ENCODE results near the gene TSNAXIP1. TPM values are rescaled to one million over a fixed set of nuclear protein-coding genes. Genes with fewer than 3 reads are reported as not detected.

The TSNAXIP1 gene
- total and polyA plus RNA-seq, 2 experiments from 2014 or later = 3.1 to 5.8 TPM

DNA sequence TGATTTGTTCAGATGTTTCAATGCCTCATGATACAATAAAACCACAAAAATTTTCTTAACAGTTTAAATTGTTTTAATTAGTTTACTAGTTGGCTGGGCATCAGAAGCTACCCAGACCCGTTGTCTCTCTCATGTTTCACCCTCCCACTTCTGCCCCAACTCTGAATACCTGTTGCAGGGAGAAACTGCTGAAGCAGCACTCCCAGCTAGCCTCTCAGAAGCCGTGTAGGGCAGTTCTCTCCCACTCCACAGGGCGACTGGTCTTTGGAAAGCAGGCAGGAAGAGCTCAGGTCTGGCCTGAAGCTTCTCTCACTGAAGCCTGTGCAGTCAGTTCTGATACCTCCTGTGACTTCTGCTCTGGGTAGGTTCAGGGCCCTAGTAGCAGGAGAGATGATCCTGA lies 64.6 kb downstream of the TSNAXIP1 start:
- DNase-seq (ENCODE audit: low spot score) = no peak
- peaks cover 50% of the 10 kb centered on the region for H3K79me2 ChIP-seq
- H3K4me1 ChIP-seq (ENCODE audit: insufficient read depth) = peaks cover 10% of the 10 kb centered on the region

DNA sequence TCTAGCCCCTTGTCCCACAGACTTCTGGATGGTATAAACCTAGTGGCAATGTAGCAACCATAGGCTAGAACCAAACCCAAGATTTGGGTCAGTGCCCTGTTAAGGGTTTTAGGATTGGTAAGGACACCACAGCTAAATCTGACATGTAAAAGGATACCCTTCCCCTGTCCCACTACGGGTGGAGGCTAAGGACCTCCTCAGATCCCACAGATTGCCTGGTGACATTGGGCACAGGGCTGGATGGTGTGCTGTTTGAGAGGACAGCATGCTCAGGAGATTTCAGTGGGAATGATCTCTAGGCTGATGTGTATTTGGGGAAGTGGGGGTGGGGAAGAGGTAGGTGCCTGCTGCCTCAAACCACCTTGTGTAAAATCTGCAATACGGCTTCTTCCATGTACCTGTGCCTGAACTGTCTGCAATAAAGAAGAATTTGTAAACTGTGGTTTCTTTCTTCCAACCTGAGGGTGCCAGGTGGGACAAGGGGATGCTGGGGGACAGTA lies 65.5 kb downstream of the TSNAXIP1 start:
- DNase-seq (ENCODE audit: low spot score) = no peak
- 59% methylated on average over 2 of the region's 2 CpGs for WGBS (ENCODE audit: low lambda C conversion rate, missing lambda C conversion rate)
- no peaks in the 10 kb centered on the region for H3K27me3 ChIP-seq
- peaks cover 10% of the 10 kb centered on the region for H3K4me1 ChIP-seq (ENCODE audit: insufficient read depth)
- peaks cover 21% of the 10 kb centered on the region for H4K20me1 ChIP-seq (ENCODE audit: insufficient read depth, poor library complexity, severe bottlenecking)
- peak overlapping the region; percentile 95 for H2AFZ ChIP-seq
- H3K9me2 ChIP-seq (replicated peaks; ENCODE audit: insufficient read depth) = no peaks in the 10 kb centered on the region
- H3K4me3 ChIP-seq = no peak overlapping the region
- no peaks in the 10 kb centered on the region for H3K9me3 ChIP-seq (ENCODE audit: low read depth)
- peak overlapping the region; percentile 88 for H3K27ac ChIP-seq
- H3K4me2 ChIP-seq = peak overlapping the region; percentile 86
- TF ChIP-seq EZH2 (IDR thresholded peaks at IDR 0.05; ENCODE audit: borderline replicate concordance) (no peak), EZH2phosphoT487 (IDR thresholded peaks at IDR 0.05; ENCODE audit: low read depth, severe bottlenecking, unreplicated experiment) (no peak)
- TF ChIP-seq, protein P1, sequence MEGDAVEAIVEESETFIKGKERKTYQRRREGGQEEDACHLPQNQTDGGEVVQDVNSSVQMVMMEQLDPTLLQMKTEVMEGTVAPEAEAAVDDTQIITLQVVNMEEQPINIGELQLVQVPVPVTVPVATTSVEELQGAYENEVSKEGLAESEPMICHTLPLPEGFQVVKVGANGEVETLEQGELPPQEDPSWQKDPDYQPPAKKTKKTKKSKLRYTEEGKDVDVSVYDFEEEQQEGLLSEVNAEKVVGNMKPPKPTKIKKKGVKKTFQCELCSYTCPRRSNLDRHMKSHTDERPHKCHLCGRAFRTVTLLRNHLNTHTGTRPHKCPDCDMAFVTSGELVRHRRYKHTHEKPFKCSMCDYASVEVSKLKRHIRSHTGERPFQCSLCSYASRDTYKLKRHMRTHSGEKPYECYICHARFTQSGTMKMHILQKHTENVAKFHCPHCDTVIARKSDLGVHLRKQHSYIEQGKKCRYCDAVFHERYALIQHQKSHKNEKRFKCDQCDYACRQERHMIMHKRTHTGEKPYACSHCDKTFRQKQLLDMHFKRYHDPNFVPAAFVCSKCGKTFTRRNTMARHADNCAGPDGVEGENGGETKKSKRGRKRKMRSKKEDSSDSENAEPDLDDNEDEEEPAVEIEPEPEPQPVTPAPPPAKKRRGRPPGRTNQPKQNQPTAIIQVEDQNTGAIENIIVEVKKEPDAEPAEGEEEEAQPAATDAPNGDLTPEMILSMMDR (IDR thresholded peaks at IDR 0.05; ENCODE audit: poor library complexity) = no peak
- H3K79me2 ChIP-seq = peaks cover 49% of the 10 kb centered on the region
- H3K36me3 ChIP-seq (replicated peaks; ENCODE audit: insufficient read depth, low read depth) = no peaks in the 10 kb centered on the region

More for the DNA sequence above, 64.6 kb downstream of the TSNAXIP1 start:
- H4K20me1 ChIP-seq (ENCODE audit: insufficient read depth, poor library complexity, severe bottlenecking) = peaks cover 21% of the 10 kb centered on the region
- H3K27me3 ChIP-seq = no peaks in the 10 kb centered on the region
- H3K9me2 ChIP-seq (replicated peaks; ENCODE audit: insufficient read depth) = no peaks in the 10 kb centered on the region
- H3K4me2 ChIP-seq = no peak overlapping the region
- no peak overlapping the region for H2AFZ ChIP-seq
- H3K27ac ChIP-seq = no peak overlapping the region
- H3K9me3 ChIP-seq (ENCODE audit: low read depth) = no peaks in the 10 kb centered on the region
- TF ChIP-seq EZH2phosphoT487 (IDR thresholded peaks at IDR 0.05; ENCODE audit: low read depth, severe bottlenecking, unreplicated experiment) = no peak
- no peak for TF ChIP-seq EZH2 (IDR thresholded peaks at IDR 0.05; ENCODE audit: borderline replicate concordance)
- TF ChIP-seq, protein P1 (IDR thresholded peaks at IDR 0.05; ENCODE audit: poor library complexity) = no peak
- no peaks in the 10 kb centered on the region for H3K36me3 ChIP-seq (replicated peaks; ENCODE audit: insufficient read depth, low read depth)
- H3K4me3 ChIP-seq = no peak overlapping the region
- WGBS (ENCODE audit: low lambda C conversion rate, missing lambda C conversion rate) = 79% methylated on average over 3 of the region's 3 CpGs

DNA sequence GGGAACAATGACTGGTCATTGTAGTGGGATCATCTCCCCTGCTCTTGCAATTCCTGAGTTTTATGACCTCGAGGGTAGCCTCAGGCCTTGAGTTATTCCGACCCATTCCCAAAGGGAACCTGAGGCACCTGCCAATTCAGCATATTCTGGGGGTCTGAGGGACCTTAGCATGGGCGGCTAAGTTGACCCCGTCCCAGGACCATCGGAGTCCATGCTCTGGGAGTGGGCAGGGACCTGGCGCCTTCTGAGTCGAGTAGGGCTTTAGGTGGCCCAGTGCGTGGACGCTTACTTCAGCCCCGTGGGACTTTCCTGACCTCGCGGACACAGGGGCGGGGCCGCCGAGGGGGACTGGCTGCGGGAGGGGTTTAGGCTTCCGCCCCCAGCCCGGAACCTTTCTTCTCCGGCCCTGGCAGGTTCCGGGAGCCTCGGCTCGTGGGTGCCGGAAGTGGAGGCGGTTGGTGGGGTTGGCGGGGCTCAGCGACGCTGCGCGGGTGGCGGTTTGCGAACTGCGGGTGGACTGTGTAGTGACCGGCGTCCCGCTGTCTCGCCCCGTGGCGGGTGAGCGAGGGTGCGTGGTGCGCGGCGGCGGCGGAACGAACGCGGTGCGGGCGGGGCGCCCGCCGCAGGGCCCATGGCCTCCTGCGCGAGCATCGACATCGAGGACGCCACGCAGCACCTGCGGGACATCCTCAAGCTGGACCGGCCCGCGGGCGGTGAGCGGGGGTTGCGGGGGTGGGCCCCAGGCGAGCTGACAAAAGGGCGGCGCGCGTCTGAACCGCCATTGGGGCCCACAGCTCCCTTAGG lies 66.1 kb downstream of the TSNAXIP1 start, which contains the start of gene EDC4:
Gene EDC4 (plus strand): TSS at position 422 of the 804 bp plus-strand sequence. CDS start 210 bp downstream, at position 632.
- no peaks in the 10 kb centered on the region for H3K36me3 ChIP-seq (replicated peaks; ENCODE audit: insufficient read depth, low read depth)
- peak within 1 kb of the TSS; percentile 94 for H3K4me3 ChIP-seq
- peak; percentile 89 for DNase-seq (ENCODE audit: low spot score)
- peaks cover 17% of the 10 kb centered on the region for H4K20me1 ChIP-seq (ENCODE audit: insufficient read depth, poor library complexity, severe bottlenecking)
- peak within 1 kb of the TSS; percentile 88 for H3K27ac ChIP-seq
- H3K9me3 ChIP-seq (ENCODE audit: low read depth) = no peaks in the 10 kb centered on the region
- peak within 1 kb of the TSS; percentile 95 for H2AFZ ChIP-seq
- no peaks in the 10 kb centered on the region for H3K9me2 ChIP-seq (replicated peaks; ENCODE audit: insufficient read depth)
- WGBS (ENCODE audit: low lambda C conversion rate, missing lambda C conversion rate) = 7% methylated on average over 35 of the region's 72 CpGs
- peaks cover 10% of the 10 kb centered on the region for H3K4me1 ChIP-seq (ENCODE audit: insufficient read depth)
- H3K79me2 ChIP-seq = peaks cover 45% of the 10 kb centered on the region
- TF ChIP-seq, protein P1 (IDR thresholded peaks at IDR 0.05; ENCODE audit: poor library complexity) = no peak
- TF ChIP-seq EZH2 (IDR thresholded peaks at IDR 0.05; ENCODE audit: borderline replicate concordance) = no peak
- no peak for TF ChIP-seq EZH2phosphoT487 (IDR thresholded peaks at IDR 0.05; ENCODE audit: low read depth, severe bottlenecking, unreplicated experiment)
- no peaks in the 10 kb centered on the region for H3K27me3 ChIP-seq
- H3K4me2 ChIP-seq = peak within 1 kb of the TSS; percentile 86
